HK-2 (cell line): ENCODE results near the gene SYT6.

Experiments
- DNase-seq: peaks from one replicate; pipeline ENCODE4 v3.0.0-alpha.2; 2018; ENCODE audit not compliant: unreplicated experiment

The SYT6 gene

GRCh38 chr1:114154146-114154962, 685 bp upstream of the SYT6 start:
- DNase-seq = no peak

- no peak for DNase-seq
These were observed 985 bp downstream of the SYT6 start for GRCh38 chr1:114152508-114153260.

GRCh38 chr1:114152089-114152507, 1.6 kb downstream of the SYT6 start:
- DNase-seq = no peak

DNA sequence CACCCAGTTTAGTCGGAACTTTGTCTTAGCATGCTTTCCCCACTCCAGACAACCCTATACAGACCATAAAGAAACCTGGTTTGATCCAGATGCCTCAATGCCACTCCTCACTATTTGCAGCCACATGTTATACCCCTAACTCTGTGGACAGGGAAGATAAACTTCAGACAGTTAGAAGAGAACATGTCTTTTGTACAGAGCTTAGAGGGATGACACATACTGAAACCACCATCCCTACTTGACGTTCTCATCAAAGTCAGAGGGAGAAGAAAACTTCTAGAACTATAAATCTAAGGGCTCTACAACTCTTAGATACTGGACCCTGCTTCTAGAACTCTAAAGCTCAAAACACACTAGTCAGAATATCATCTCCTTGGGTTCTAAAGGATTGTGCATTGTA, 3.7 kb downstream of the SYT6 start:
- DNase-seq = no peak

GRCh38 chr1:114149211-114149610, 4.5 kb downstream of the SYT6 start:
- DNase-seq = no peak

DNA sequence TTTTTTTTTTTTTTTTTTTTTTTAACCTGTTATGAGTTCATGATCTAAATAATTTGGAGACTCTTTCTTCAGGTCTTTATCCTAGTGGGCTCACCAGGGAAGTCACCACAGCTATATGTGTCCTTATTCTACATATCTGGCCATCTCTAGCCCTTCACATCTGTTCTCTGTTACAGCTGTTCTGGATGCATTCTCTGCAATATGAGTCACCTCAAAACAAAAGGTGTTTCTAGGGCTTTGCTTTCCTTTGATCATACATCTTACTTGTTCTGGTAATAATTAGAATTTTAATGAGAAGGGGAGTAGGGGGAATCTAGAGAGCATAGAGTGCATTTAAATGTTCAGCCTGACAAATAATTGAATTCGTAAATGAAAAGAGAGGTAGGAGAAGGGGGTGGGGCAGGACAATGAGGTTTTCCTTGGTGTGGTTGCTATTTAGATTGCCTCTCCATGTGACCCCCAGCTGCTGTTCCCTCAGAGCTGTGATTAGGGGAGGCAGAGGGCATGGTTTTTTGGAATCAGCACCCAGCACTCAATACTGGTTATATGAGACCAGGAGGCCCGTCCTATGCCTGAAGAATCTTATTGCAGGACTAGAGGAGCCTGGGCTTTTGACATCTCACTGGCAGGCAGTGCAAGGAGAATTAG, 8.0 kb downstream of the SYT6 start:
- DNase-seq = no peak

GRCh38 chr1:114144016-114144415, 9.7 kb downstream of the SYT6 start:
- DNase-seq = no peak

- no peak for DNase-seq
These were observed 14.1 kb downstream of the SYT6 start for GRCh38 chr1:114139540-114139939.

DNA sequence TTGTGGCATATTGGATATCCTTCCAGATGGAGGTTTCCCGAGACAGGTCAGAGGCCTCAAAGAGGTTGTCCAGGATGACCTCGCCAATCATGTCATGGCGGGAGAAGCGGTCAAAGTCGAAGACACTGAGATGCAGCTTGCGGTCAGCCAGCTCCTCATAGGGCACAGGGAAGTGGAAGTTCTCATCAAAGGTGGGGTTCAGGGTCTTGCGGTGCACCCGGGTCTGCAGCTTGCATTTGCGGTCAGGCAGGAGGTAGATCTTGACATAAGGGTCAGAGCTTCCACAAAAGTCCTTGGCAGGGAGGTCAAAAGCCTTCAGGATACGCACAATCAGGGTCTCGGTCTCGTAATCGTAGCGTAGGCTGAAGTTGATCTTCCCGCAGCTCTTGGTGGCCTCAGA, 16.2 kb downstream of the SYT6 start:
- no peak for DNase-seq

DNA sequence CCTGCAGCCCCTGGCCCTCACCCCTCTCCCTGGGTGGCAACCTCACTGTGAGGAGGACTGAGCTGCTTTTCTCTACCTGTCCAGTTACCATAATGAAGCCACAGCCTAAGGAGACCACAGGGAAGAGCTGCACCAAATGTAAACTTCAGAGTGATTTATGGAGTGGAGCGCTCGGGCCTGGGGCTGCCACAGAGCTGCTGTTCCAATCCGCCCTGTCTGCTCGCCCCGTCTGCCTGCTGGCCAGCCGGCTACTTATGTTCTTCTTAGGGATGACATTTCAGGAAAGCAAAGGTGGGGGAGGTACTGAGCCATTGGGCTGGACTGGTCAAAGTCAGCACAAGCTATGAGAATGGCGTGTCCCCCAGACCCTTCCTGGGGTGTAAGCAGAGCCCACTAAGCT, 17.9 kb downstream of the SYT6 start:
- no peak for DNase-seq

DNA sequence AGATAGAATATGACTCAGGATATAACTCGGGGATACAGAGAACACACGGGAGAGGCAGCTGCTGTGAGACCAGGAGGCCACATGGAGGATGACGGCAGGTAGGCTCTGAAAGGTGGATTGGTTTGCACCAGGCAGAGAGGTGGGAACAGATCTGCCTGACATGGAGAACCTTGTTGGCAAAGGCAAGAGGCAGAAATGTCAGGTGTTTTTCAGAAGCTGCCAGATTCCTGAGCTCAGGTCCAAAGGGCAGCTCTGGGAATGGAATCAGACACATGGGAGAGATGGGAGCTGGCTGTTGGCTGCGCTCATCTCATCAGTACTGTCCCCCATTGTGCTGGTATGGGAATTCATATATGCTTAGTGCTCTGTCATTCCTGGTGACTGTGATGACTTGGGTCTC, 19.2 kb downstream of the SYT6 start:
- DNase-seq = no peak

- no peak for DNase-seq
These were observed 20.5 kb downstream of the SYT6 start for GRCh38 chr1:114133129-114133528.

- DNase-seq = no peak
These were observed 22.0 kb downstream of the SYT6 start for GRCh38 chr1:114131526-114132220.

DNA sequence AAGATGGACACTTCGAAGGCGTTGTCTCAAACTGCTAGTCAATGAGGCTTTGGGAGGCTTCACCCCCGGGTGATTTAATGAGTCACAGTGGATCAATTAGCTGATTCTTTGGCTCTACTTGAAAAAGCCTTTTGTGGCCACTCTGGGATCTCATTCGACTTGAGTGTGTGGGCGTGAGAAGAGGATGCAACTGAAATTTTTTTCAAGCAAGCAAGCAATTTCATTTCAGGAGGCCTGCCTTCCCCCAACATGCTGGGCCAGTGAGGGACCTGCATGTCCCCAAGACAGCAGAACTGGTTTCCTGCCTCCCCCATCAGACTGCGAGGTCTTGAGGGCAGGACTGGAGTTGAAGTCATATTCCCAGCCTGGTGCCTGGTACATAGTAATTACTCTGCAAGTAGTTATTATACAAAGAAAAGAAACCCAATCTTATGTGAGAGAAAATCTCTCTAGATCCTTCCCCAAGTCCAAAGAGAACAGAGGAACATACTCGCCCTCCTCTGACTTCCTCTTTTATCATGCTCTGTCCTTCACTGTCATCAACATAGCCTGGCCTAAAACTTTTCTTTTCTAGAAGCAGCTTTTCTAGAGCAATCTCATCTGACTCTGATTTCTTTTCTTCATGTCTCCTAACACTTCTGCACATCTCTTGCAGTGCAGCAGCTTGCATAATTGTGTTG, 22.7 kb downstream of the SYT6 start:
- DNase-seq = no peak

- DNase-seq = no peak
These were observed 23.5 kb downstream of the SYT6 start for GRCh38 chr1:114130213-114130612.

GRCh38 chr1:114128293-114128692, 25.4 kb downstream of the SYT6 start:
- DNase-seq = no peak

DNA sequence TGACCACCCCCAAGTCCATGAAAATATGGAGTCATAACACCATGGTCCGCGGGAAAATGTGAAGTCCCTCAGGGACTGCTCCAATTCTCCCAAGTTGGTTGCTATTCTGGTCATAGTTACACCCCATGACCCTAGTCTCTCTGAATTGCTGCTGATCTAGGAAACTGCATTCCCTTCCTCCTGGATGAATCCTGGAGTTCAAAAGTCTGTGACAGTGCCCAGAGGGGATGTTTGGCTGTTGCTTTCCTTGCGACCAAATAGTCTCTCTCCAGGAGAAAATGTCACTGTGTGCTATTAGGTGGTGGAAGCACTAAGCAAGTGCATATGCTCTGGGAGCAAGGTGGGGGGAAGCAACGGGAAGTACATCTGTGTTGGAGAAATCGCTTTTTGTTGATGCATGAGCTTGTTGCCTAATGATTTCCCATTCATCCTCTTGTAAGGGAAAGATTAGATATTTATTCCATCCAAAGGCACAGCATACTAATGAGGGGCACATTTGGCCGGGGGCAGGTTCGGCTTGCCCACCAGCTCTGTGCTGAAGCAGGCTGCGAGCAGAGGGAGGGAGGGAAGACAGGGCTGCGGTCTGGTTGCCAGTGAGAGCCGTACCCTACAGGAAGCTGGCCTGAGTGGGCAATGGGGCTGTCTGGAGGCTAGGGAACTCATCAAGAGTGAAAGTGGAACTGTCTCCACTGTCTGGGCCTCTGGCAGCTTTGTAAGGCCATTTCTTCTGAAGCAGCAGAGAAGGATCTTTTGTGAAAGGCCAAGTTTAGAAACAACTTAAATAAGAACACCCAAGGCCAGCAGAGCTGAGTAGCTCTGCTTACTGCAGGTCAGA, 27.2 kb downstream of the SYT6 start:
- DNase-seq = no peak

GRCh38 chr1:114124644-114125043, 29.0 kb downstream of the SYT6 start:
- no peak for DNase-seq

- no peak for DNase-seq
These were observed 30.6 kb downstream of the SYT6 start for GRCh38 chr1:114122941-114123618.

DNA sequence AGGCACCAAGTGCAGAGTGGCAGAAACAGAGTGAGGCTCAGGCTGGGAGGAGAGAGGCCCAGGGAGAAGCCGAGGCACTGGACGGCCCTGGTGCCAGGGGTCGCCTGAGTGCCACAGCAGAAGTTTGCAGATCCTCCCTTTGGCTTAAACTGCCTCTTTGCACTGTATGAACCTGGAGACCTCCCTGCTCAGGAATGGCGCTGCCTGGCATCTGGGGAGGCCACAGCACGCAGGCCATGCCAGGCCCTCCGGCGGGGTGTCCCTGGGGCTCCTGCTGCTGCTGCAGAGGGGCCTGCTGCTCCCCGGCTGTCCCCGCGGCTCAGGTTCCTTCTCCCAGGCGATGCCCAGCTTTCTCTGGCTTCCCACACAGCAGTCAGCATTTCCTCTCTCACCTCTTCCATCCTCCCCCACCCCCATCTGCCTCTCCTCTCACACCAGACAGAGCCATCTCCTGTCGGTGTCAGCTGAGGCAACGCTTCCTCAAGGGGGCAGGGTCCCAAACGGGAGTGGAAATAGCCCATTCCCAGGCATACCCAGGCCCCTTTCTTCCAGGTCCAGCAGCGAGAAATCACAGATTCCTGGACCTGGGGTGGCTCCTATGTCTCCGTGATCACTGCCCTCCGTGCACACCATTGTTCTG, 35.2 kb downstream of the SYT6 start:
- no peak for DNase-seq
